GM19193 (cell line): ENCODE results near the gene COBLL1.

Experiments used
- POLR2A ChIP-seq: IDR thresholded peaks from 4 replicates; pipeline ENCODE4 v1.6.1; 2011; ENCODE audit not compliant: insufficient read depth, insufficient read length; ENCODE audit errors: extremely low read depth

The COBLL1 gene

GRCh38 chr2:164813535-164813934 lies 28.1 kb downstream of the COBLL1 start:
- no peak for TF ChIP-seq POLR2A

- no peak for TF ChIP-seq POLR2A
These were observed 29.2 kb downstream of the COBLL1 start for GRCh38 chr2:164812378-164812777.

GRCh38 chr2:164811819-164812218 lies 29.8 kb downstream of the COBLL1 start:
- no peak for TF ChIP-seq POLR2A

- no peak for TF ChIP-seq POLR2A
These were observed 30.8 kb downstream of the COBLL1 start for GRCh38 chr2:164810843-164811242.

GRCh38 chr2:164808776-164809175 lies 32.8 kb downstream of the COBLL1 start:
- TF ChIP-seq POLR2A = no peak

- TF ChIP-seq POLR2A = no peak
These were observed 37.7 kb downstream of the COBLL1 start for GRCh38 chr2:164803776-164804466.

- no peak for TF ChIP-seq POLR2A
These were observed 39.4 kb downstream of the COBLL1 start for GRCh38 chr2:164802095-164802707.

- no peak for TF ChIP-seq POLR2A
These were observed 41.1 kb downstream of the COBLL1 start for GRCh38 chr2:164800572-164800971.

- no peak for TF ChIP-seq POLR2A
These were observed 44.0 kb downstream of the COBLL1 start for GRCh38 chr2:164797627-164798026.

- TF ChIP-seq POLR2A = no peak
These were observed 44.6 kb downstream of the COBLL1 start for GRCh38 chr2:164796999-164797398.

GRCh38 chr2:164794432-164795231 lies 47.0 kb downstream of the COBLL1 start:
- no peak for TF ChIP-seq POLR2A

- no peak for TF ChIP-seq POLR2A
These were observed 47.6 kb downstream of the COBLL1 start for GRCh38 chr2:164794016-164794415.

GRCh38 chr2:164793529-164793928 lies 48.1 kb downstream of the COBLL1 start:
- no peak for TF ChIP-seq POLR2A

- no peak for TF ChIP-seq POLR2A
These were observed 49.1 kb downstream of the COBLL1 start for GRCh38 chr2:164792316-164793170.

- no peak for TF ChIP-seq POLR2A
These were observed 51.7 kb downstream of the COBLL1 start for GRCh38 chr2:164789968-164790367.
